ENCODE measurements around the gene NCK1.
"Not testable (repeated sequence)": the region's sequence is repeated elsewhere in the genome, so short reads cannot be mapped to it uniquely, and the experiment has no call there.

DNA sequence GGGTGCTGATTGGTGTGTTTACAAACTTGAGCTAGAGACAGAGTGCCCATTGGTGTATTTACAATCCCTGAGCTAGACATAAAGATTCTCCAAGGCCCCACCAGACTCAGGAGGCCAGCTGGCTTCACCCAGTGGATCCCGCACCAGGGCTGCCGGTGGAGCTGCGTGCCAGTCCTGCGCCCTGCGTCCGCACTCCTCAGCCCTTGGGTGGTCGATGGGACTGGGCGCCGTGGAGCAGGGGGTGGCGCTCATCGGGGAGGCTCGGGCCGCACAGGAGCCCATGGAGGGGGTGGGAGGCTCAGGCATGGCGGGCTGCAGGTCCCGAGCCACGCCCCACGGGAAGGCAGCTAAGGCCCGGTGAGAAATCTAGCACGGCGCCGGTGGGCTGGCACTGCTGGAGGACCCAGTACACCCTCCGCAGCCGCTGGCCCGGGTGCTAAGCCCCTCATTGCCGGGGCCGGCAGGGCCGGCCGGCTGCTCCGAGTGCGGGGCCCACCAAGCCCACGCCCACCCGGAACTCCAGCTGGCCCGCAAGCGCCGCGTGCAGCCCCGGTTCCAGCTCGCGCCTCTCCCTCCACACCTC is 125.5 kb downstream of the NCK1 start:
- TF ChIP-seq CREB1 (CRISPR knock-in tag; IDR thresholded peaks at IDR 0.05; ENCODE audit: low read depth); EZH2 (IDR thresholded peaks at IDR 0.05; ENCODE audit: low read depth, unreplicated experiment); POLR2AphosphoS5 (IDR thresholded peaks at IDR 0.05; ENCODE audit: low read depth); JUNB (IDR thresholded peaks at IDR 0.05; ENCODE audit: unreplicated experiment); EZH2phosphoT487 (IDR thresholded peaks at IDR 0.05; ENCODE audit: unreplicated experiment); STAT1 (IDR thresholded peaks at IDR 0.05; ENCODE audit: unreplicated experiment); ZNF331 (CRISPR knock-in tag; IDR thresholded peaks at IDR 0.05; ENCODE audit: low read depth); ZNF114 (CRISPR knock-in tag; IDR thresholded peaks at IDR 0.05): not testable (repeated sequence)
- TF ChIP-seq, protein P1, sequence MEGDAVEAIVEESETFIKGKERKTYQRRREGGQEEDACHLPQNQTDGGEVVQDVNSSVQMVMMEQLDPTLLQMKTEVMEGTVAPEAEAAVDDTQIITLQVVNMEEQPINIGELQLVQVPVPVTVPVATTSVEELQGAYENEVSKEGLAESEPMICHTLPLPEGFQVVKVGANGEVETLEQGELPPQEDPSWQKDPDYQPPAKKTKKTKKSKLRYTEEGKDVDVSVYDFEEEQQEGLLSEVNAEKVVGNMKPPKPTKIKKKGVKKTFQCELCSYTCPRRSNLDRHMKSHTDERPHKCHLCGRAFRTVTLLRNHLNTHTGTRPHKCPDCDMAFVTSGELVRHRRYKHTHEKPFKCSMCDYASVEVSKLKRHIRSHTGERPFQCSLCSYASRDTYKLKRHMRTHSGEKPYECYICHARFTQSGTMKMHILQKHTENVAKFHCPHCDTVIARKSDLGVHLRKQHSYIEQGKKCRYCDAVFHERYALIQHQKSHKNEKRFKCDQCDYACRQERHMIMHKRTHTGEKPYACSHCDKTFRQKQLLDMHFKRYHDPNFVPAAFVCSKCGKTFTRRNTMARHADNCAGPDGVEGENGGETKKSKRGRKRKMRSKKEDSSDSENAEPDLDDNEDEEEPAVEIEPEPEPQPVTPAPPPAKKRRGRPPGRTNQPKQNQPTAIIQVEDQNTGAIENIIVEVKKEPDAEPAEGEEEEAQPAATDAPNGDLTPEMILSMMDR (conservative IDR thresholded peaks at IDR 0.05; ENCODE audit: low read depth in 2 of 2): not testable (repeated sequence)
- TF ChIP-seq, protein P2, sequence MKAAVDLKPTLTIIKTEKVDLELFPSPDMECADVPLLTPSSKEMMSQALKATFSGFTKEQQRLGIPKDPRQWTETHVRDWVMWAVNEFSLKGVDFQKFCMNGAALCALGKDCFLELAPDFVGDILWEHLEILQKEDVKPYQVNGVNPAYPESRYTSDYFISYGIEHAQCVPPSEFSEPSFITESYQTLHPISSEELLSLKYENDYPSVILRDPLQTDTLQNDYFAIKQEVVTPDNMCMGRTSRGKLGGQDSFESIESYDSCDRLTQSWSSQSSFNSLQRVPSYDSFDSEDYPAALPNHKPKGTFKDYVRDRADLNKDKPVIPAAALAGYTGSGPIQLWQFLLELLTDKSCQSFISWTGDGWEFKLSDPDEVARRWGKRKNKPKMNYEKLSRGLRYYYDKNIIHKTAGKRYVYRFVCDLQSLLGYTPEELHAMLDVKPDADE (IDR thresholded peaks at IDR 0.05): not testable (repeated sequence)
- TF ChIP-seq, protein P3, sequence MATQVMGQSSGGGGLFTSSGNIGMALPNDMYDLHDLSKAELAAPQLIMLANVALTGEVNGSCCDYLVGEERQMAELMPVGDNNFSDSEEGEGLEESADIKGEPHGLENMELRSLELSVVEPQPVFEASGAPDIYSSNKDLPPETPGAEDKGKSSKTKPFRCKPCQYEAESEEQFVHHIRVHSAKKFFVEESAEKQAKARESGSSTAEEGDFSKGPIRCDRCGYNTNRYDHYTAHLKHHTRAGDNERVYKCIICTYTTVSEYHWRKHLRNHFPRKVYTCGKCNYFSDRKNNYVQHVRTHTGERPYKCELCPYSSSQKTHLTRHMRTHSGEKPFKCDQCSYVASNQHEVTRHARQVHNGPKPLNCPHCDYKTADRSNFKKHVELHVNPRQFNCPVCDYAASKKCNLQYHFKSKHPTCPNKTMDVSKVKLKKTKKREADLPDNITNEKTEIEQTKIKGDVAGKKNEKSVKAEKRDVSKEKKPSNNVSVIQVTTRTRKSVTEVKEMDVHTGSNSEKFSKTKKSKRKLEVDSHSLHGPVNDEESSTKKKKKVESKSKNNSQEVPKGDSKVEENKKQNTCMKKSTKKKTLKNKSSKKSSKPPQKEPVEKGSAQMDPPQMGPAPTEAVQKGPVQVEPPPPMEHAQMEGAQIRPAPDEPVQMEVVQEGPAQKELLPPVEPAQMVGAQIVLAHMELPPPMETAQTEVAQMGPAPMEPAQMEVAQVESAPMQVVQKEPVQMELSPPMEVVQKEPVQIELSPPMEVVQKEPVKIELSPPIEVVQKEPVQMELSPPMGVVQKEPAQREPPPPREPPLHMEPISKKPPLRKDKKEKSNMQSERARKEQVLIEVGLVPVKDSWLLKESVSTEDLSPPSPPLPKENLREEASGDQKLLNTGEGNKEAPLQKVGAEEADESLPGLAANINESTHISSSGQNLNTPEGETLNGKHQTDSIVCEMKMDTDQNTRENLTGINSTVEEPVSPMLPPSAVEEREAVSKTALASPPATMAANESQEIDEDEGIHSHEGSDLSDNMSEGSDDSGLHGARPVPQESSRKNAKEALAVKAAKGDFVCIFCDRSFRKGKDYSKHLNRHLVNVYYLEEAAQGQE (IDR thresholded peaks at IDR 0.05; ENCODE audit: unreplicated experiment): not testable (repeated sequence)
- TF ChIP-seq, protein P4, sequence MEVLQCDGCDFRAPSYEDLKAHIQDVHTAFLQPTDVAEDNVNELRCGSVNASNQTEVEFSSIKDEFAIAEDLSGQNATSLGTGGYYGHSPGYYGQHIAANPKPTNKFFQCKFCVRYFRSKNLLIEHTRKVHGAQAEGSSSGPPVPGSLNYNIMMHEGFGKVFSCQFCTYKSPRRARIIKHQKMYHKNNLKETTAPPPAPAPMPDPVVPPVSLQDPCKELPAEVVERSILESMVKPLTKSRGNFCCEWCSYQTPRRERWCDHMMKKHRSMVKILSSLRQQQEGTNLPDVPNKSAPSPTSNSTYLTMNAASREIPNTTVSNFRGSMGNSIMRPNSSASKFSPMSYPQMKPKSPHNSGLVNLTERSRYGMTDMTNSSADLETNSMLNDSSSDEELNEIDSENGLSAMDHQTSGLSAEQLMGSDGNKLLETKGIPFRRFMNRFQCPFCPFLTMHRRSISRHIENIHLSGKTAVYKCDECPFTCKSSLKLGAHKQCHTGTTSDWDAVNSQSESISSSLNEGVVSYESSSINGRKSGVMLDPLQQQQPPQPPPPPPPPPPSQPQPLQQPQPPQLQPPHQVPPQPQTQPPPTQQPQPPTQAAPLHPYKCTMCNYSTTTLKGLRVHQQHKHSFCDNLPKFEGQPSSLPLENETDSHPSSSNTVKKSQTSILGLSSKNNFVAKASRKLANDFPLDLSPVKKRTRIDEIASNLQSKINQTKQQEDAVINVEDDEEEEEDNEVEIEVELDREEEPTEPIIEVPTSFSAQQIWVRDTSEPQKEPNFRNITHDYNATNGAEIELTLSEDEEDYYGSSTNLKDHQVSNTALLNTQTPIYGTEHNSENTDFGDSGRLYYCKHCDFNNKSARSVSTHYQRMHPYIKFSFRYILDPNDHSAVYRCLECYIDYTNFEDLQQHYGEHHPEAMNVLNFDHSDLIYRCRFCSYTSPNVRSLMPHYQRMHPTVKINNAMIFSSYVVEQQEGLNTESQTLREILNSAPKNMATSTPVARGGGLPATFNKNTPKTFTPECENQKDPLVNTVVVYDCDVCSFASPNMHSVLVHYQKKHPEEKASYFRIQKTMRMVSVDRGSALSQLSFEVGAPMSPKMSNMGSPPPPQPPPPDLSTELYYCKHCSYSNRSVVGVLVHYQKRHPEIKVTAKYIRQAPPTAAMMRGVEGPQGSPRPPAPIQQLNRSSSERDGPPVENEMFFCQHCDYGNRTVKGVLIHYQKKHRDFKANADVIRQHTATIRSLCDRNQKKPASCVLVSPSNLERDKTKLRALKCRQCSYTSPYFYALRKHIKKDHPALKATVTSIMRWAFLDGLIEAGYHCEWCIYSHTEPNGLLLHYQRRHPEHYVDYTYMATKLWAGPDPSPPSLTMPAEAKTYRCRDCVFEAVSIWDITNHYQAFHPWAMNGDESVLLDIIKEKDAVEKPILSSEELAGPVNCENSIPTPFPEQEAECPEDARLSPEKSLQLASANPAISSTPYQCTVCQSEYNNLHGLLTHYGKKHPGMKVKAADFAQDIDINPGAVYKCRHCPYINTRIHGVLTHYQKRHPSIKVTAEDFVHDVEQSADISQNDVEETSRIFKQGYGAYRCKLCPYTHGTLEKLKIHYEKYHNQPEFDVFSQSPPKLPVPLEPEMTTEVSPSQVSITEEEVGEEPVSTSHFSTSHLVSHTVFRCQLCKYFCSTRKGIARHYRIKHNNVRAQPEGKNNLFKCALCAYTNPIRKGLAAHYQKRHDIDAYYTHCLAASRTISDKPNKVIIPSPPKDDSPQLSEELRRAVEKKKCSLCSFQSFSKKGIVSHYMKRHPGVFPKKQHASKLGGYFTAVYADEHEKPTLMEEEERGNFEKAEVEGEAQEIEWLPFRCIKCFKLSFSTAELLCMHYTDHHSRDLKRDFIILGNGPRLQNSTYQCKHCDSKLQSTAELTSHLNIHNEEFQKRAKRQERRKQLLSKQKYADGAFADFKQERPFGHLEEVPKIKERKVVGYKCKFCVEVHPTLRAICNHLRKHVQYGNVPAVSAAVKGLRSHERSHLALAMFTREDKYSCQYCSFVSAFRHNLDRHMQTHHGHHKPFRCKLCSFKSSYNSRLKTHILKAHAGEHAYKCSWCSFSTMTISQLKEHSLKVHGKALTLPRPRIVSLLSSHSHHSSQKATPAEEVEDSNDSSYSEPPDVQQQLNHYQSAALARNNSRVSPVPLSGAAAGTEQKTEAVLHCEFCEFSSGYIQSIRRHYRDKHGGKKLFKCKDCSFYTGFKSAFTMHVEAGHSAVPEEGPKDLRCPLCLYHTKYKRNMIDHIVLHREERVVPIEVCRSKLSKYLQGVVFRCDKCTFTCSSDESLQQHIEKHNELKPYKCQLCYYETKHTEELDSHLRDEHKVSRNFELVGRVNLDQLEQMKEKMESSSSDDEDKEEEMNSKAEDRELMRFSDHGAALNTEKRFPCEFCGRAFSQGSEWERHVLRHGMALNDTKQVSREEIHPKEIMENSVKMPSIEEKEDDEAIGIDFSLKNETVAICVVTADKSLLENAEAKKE (CRISPR knock-in tag; IDR thresholded peaks at IDR 0.05): not testable (repeated sequence)
